DOHH2 (cell line): ENCODE data around the gene OSBPL2.

ENCODE experiments used
- EZH2phosphoT487 ChIP-seq: fragments of 200-600 bp; sonication (generic); IDR thresholded peaks from 2 replicates; pipeline ENCODE4 v1.6.1; 2017; ENCODE audit warnings: borderline replicate concordance, mild to moderate bottlenecking, antibody characterized with exemption, low read length, moderate library complexity, mixed read lengths
- TF ChIP-seq, protein P1 (sequence below): fragments of 200-600 bp; sonication (generic); IDR thresholded peaks from one replicate; pipeline ENCODE4 v1.5.1; 2014; ENCODE audit warnings: antibody characterized with exemption, mild to moderate bottlenecking, low read depth, low read length; ENCODE audit not compliant: poor library complexity, severe bottlenecking

DNA sequence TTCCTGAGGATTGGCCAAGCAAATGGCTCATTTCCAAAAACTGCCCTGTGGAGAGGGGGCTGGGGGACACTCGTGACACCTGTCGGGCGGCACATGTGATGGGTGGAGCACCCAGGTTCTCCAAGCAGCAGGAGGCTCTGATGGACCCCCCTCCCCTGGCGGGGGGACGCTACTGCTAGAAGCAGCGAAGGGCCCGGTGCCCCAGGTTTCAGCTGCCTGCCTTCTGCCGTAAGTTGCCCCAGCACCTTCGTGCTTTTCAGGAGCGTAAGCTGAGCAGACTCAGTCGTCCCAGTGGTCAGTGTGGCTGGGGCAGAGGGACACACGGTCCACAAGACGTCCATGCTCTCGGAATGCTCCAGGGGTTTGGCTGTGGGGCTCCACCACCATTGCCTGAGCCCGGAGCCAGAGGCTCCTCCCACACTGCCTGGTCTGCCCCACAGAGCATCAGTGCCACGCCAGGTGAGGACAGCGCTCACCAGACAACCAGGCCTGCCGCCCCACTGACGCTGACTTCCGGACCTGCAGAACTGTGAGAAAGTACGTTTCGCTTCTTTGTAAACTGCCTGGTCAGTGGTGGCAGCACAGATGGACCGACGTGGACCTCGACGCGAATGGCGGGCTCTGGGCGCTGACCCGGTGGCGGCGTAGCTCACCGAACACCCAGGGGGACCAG, 60.4 kb downstream of the OSBPL2 start:
- TF ChIP-seq, protein P1, sequence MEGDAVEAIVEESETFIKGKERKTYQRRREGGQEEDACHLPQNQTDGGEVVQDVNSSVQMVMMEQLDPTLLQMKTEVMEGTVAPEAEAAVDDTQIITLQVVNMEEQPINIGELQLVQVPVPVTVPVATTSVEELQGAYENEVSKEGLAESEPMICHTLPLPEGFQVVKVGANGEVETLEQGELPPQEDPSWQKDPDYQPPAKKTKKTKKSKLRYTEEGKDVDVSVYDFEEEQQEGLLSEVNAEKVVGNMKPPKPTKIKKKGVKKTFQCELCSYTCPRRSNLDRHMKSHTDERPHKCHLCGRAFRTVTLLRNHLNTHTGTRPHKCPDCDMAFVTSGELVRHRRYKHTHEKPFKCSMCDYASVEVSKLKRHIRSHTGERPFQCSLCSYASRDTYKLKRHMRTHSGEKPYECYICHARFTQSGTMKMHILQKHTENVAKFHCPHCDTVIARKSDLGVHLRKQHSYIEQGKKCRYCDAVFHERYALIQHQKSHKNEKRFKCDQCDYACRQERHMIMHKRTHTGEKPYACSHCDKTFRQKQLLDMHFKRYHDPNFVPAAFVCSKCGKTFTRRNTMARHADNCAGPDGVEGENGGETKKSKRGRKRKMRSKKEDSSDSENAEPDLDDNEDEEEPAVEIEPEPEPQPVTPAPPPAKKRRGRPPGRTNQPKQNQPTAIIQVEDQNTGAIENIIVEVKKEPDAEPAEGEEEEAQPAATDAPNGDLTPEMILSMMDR: no peak
- no peak for TF ChIP-seq EZH2phosphoT487
